Cardiac muscle cell (in vitro differentiated cells and primary cell): Measurements from ENCODE around the gene HAGHL. TPM values are rescaled to one million over a fixed set of nuclear protein-coding genes. Genes with fewer than 3 reads are reported as not detected.
A peak's percentile ranks its signal among the peaks of the same experiment; 100 is the strongest.

ENCODE experiments used
- DNase-seq, 2 donors: peaks; one replicate each; pipeline versions ENCODE4 v3.0.0 to v3.0.0-alpha.2; 2010 to 2017; ENCODE audit warnings: low read depth in 1 of 2, low spot score in 1 of 2
- H3K27ac ChIP-seq: fragments of 200-600 bp; sonication (generic); 2 replicates; pipeline ENCODE4 v1.5.1; 2016
- H3K27me3 ChIP-seq: fragments of 200-600 bp; sonication (generic); 2 replicates; pipeline ENCODE4 v1.6.0; 2016; ENCODE audit warnings: control low read depth
- H3K36me3 ChIP-seq: fragments of 200-600 bp; sonication (generic); 2 replicates; pipeline ENCODE4 v1.5.1; 2016; ENCODE audit warnings: control low read depth
- H3K4me1 ChIP-seq: fragments of 200-600 bp; sonication (generic); 2 replicates; pipeline ENCODE4 v1.8.1; 2017; ENCODE audit warnings: low read depth, mild to moderate bottlenecking, mixed run types
- H3K4me3 ChIP-seq: fragments of 200-600 bp; sonication (generic); 2 replicates; pipeline ENCODE4 v1.5.1; 2016; ENCODE audit warnings: mild to moderate bottlenecking
- H3K9me3 ChIP-seq: fragments of 200-600 bp; sonication (generic); 2 replicates; pipeline ENCODE4 v1.5.1; 2017; ENCODE audit warnings: low read depth, mild to moderate bottlenecking, control low read depth
- polyA plus RNA-seq: library from polyadenylated mRNA; unstranded; fragments of >200 nt; fragmentation: Nextera tagmentation; extraction: Ambion mirVana; gene quantifications from 2 replicates; pipeline ENCODE4 v1.2.1, GENCODE V29; 2016
- total RNA-seq: library from RNA; depleted of rRNA; stranded (reverse); fragments of >200 nt; gene quantifications from 2 replicates; pipeline ENCODE4 v1.2.3, GENCODE V29; 2016
- TF ChIP-seq, protein P1 (sequence below): IDR thresholded peaks from 2 replicates; pipeline ENCODE4 v1.5.1; 2012; ENCODE audit warnings: low read depth, mild to moderate bottlenecking, low read length

Gene HAGHL, protein sequence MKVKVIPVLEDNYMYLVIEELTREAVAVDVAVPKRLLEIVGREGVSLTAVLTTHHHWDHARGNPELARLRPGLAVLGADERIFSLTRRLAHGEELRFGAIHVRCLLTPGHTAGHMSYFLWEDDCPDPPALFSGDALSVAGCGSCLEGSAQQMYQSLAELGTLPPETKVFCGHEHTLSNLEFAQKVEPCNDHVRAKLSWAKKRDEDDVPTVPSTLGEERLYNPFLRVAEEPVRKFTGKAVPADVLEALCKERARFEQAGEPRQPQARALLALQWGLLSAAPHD
- total RNA-seq (31.6 and 47.5 TPM in 2 replicates), polyA plus RNA-seq (27.7 and 37.0 TPM in 2 replicates)

DNA sequence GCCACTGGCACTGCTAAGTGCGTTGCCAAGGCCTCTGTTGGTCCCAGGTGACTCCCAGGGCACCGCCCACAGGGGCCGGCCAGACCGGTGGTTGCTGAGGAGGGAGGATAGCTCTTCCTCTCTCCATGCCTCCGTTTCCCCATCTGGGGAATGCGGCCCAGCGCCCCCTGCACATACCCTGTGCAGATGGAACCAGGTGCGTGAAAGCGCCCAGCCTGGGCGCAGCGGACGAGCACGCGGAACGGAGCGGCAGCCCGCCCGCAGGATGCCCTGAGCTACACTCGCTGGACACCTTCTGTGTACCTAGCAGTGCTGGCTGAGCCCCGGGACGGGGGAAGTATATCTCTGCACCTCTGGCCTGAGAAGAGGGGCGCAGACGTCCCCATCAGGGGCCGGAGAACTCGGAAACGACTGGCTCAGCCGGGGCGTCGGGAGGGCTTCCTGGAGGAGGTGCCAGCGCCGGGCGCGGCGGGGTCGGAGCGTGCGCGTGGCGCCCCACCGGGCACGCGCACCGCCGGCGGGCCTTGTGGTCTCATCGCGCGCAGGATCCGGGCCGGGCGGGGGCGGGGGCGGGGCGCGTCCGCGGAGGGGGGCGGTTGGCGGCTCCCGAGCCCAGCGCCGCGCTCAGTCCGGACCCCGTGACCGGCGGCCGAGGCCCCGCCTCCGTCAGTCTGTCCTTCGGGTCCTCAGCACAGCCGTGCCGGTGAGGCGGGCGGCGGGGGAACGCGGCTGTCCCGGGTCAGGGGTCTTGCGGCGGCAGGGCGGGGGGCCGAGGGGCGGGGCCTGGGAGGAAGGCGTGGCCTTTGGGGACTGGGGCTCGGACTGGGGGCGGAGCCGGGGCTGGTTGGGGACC is at the start of gene HAGHL, which contains the start of gene CCDC78:
HAGHL (plus strand) TSS at position 669 of the 853 bp plus-strand sequence. CDS start 404 bp downstream, outside the sequence.
CCDC78 (minus strand) TSS at position 6 of the 853 bp plus-strand sequence. CDS start 76 bp downstream, outside the sequence.
- Histone ChIP-seq H3K27ac (no peak within 1 kb of the TSS), H3K4me3 (peak within 1 kb of the TSS; percentile 38), H3K9me3 (no peaks in the 10 kb centered on the region), H3K36me3 (no peaks in the 10 kb centered on the region), H3K4me1 (peaks cover 2% of the 10 kb centered on the region), H3K27me3 (no peaks in the 10 kb centered on the region)
- TF ChIP-seq, protein P1, sequence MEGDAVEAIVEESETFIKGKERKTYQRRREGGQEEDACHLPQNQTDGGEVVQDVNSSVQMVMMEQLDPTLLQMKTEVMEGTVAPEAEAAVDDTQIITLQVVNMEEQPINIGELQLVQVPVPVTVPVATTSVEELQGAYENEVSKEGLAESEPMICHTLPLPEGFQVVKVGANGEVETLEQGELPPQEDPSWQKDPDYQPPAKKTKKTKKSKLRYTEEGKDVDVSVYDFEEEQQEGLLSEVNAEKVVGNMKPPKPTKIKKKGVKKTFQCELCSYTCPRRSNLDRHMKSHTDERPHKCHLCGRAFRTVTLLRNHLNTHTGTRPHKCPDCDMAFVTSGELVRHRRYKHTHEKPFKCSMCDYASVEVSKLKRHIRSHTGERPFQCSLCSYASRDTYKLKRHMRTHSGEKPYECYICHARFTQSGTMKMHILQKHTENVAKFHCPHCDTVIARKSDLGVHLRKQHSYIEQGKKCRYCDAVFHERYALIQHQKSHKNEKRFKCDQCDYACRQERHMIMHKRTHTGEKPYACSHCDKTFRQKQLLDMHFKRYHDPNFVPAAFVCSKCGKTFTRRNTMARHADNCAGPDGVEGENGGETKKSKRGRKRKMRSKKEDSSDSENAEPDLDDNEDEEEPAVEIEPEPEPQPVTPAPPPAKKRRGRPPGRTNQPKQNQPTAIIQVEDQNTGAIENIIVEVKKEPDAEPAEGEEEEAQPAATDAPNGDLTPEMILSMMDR = no peak
- peak; percentile 56 to 71 for DNase-seq

- DNase-seq = no peak
- H3K36me3 ChIP-seq = peaks cover 20% of the 10 kb centered on the region
- TF ChIP-seq, protein P1 = no peak
- H3K4me3 ChIP-seq = no peak overlapping the region
- no peaks in the 10 kb centered on the region for H3K9me3 ChIP-seq
- H3K27me3 ChIP-seq = no peaks in the 10 kb centered on the region
- H3K27ac ChIP-seq = no peak overlapping the region
- peaks cover 12% of the 10 kb centered on the region for H3K4me1 ChIP-seq
Observed at GRCh38 chr16:677316-678190, 49.4 kb upstream of the HAGHL start.

GRCh38 chr16:678209-678857 is 48.6 kb upstream of the HAGHL start:
- H3K27ac ChIP-seq = peak overlapping the region; percentile 92
- no peaks in the 10 kb centered on the region for H3K27me3 ChIP-seq

GRCh38 chr16:678858-679813 is 47.8 kb upstream of the HAGHL start:
- Histone ChIP-seq H3K9me3 (no peaks in the 10 kb centered on the region), H3K27ac (peak overlapping the region; percentile 92), H3K27me3 (no peaks in the 10 kb centered on the region), H3K4me1 (peaks cover 12% of the 10 kb centered on the region), H3K4me3 (peak overlapping the region; percentile 44), H3K36me3 (peaks cover 21% of the 10 kb centered on the region)
- TF ChIP-seq, protein P1 = no peak
- DNase-seq = peak; percentile 66 to 88

More at GRCh38 chr16:678209-678857, 48.6 kb upstream of the HAGHL start:
- no peak for DNase-seq
- H3K36me3 ChIP-seq = peaks cover 21% of the 10 kb centered on the region
- H3K4me3 ChIP-seq = no peak overlapping the region
- TF ChIP-seq, protein P1 = no peak
- no peaks in the 10 kb centered on the region for H3K9me3 ChIP-seq
- peaks cover 12% of the 10 kb centered on the region for H3K4me1 ChIP-seq
